ENCODE measurements around the gene LGALS7.

GRCh38 chr19:38813323-38813722 lies 40.0 kb upstream of the LGALS7 start:
- TF ChIP-seq POLR2A (IDR thresholded peaks at IDR 0.05; ENCODE audit: low read depth, low read length) (no peak), POLR2AphosphoS5 (IDR thresholded peaks at IDR 0.05; ENCODE audit: low read depth, low read length) (no peak)

Measured in GM12891 (cell line).